Measurements from ENCODE around the gene UGT1A1.

UGT1A1 gene

GRCh38 chr2:233758849-233759248, 1.2 kb upstream of the UGT1A1 start:
- DNase-seq = no peak

GRCh38 chr2:233761040-233761769, 1.1 kb downstream of the UGT1A1 start:
- no peak for DNase-seq

GRCh38 chr2:233764264-233764663, 4.2 kb downstream of the UGT1A1 start:
- no peak for DNase-seq

DNA sequence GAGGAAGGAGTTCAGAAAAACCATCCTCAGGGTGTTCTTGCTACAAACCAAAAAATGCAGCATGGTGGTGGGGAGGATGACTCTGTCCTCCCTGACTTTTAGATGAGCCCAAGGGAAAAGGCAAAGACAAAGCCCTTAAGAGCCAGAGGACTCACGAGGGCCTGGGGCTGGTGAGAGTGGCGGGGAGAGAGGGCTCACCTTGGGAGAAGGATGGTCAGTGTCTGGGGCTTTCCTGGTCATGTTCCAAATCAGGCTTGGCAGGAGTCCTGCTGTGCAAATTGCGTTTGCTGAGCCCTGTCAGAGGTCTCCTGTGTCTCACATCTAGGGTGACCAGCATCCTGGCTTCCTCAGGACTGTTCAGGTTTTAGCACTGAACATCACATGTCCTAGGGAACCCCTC, 4.7 kb downstream of the UGT1A1 start:
- no peak for DNase-seq

DNA sequence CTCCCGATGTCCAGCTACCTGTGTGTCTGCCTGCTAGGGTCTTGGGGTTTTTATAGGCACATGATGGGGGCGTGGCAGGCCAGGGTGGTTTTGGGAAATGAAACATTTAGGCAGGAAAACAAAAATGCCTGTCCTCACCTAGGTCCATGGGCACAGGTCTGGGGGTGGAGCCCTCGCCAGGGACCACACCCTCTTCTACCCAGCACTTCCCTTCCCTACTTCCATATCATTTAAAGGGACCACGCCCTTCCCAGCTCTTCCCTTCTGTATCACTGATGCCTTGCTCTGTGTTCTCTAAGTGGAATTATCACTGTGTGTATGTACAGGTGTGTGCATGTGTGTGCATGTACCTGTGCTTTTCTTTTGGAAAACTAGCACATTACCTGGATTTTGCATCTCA, 6.3 kb downstream of the UGT1A1 start:
- DNase-seq = no peak

- DNase-seq = no peak
These were observed 8.0 kb downstream of the UGT1A1 start for GRCh38 chr2:233768076-233768475.

- DNase-seq = no peak
These were observed 9.2 kb downstream of the UGT1A1 start for GRCh38 chr2:233769260-233769659.

DNA sequence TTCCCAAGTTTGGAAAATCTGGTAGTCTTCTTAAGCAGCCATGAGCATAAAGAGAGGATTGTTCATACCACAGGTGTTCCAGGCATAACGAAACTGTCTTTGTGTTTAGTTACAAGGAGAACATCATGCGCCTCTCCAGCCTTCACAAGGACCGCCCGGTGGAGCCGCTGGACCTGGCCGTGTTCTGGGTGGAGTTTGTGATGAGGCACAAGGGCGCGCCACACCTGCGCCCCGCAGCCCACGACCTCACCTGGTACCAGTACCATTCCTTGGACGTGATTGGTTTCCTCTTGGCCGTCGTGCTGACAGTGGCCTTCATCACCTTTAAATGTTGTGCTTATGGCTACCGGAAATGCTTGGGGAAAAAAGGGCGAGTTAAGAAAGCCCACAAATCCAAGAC, 12.1 kb downstream of the UGT1A1 start:
- DNase-seq = no peak

DNA sequence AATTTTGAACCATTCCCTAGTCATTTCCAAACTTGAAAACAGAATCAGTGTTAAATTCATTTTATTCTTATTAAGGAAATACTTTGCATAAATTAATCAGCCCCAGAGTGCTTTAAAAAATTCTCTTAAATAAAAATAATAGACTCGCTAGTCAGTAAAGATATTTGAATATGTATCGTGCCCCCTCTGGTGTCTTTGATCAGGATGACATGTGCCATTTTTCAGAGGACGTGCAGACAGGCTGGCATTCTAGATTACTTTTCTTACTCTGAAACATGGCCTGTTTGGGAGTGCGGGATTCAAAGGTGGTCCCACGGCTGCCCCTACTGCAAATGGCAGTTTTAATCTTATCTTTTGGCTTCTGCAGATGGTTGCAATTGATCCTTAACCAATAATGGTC, 12.5 kb downstream of the UGT1A1 start:
- no peak for DNase-seq

GRCh38 chr2:233773854-233774253, 13.8 kb downstream of the UGT1A1 start:
- DNase-seq = no peak

DNA sequence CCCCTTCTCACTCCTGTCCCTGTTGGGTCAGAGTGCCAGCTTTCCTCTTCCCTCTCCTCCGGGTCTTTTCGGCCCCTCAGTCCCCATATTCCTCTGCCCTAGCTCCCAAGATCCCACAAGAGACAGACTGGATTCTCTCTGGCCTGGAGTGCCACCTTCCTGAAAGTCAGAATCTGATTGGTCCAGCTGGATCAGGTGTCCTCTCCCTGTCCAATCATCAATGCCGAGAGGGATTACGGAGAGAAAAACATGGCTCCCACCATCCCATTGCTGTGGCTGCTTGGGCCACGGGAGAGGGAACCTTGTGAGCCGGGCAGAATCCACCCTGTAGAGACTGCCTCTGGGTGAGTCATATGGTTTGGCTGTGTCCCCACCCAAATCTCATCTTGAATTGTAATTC, 15.3 kb downstream of the UGT1A1 start:
- no peak for DNase-seq

- DNase-seq = no peak
These were observed 18.0 kb downstream of the UGT1A1 start, which contains the start of gene MROH2A for GRCh38 chr2:233778030-233778429. Gene MROH2A, plus strand, starts transcription at chr2:233778330. Its CDS starts 1,029 bp downstream, at chr2:233779359.

- DNase-seq = no peak
These were observed 19.7 kb downstream of the UGT1A1 start for GRCh38 chr2:233779722-233780121.

DNA sequence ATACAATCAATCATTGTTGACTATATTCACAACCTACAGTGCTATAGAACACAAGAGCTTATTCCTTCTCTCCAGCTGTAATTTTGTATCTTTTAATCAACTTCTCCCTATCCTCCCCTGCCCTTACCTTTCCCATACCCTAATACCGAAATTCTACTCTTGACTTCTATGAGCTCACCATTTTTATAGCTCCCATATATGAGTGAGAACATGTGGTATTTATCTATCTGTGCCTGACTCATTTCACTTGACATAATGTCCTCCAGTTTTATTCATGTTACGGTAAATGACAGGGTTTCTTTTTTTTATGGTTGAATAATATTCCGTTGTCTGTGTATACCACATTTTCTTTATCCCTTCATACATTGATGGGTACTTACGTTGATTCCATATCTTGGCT, 20.7 kb downstream of the UGT1A1 start:
- DNase-seq = no peak

DNA sequence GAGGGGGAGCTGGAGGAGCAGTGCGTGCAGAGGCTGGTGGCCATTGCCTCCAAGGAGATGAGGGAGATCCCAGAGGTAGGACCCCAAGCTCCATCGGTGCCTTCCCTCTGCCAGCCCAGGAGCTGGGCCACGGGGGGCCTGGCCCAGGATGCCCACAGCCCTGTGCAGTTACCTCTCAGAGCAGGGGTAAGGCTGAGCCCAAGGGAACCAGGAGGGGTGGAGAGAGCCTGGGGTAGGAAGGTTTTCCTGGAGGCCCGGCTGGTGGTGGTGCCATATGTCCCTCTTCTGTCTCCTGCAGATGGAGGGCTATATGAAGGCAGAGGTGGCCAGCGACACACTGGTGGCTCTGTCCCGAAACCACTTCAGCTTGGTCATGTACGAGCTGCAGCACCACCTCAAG, 29.5 kb downstream of the UGT1A1 start:
- DNase-seq = no peak

DNA sequence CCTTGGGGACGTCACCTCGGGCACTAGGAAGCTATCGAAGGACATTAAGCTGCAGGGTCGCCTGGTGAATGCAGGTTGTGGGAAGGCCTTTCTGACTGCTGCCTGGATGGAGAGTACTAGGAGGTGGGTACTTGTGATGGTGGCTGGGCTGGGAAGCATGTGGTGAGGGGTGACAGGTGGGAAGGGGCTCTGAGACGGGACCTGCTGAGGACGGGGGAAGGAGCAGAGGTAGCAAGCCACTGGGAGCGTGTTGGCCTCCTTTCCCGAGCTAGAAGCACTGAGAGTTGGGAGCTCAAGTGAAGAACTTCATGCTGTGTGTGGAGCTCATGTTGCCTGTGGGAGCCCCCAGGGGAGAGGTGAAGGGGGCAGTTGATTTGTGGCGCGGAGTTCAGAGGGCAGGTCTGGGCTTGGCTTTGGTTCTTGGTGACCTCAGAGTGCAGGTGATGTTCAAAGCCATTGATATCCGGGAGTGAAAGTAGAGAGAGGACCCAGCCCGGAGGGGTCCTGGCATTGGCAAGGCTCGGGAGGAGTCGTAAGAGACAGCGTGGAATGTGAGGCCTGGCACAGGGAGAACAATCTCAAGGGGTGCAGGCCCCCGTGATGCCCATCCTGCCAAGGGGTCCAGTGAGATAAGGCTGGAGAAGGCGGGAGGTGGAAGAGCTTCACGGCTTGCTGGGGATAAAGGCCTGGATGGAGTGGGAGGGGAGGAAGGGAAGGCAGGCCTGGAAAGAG, 31.2 kb downstream of the UGT1A1 start:
- DNase-seq = no peak

DNA sequence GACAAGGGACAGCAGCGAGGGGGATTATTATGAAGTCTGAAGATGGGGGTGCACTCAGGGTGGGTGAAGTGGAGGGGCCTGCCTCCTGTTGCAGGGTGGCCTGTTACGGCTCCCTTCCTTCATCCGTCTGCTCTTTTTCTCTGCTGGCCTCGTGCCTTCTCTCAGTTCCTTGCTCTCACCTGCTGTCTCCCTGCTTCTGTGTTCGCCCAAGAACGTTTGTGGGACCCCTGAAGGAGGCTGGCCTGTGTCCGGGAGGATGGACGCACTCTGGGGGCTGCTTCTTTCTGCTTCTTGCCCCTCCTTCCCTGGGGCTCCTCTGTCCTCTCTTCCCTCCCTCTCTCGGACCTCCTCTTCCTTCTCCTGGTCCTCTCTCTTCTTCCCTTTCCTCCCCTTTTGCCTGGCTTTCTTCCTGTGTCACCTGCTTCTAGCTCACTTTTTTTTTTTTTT, 31.8 kb downstream of the UGT1A1 start:
- peak; percentile 54 for DNase-seq

- DNase-seq = no peak
These were observed 32.6 kb downstream of the UGT1A1 start for GRCh38 chr2:233792720-233793119.

GRCh38 chr2:233793465-233794127, 33.5 kb downstream of the UGT1A1 start:
- DNase-seq = peak; percentile 49

DNA sequence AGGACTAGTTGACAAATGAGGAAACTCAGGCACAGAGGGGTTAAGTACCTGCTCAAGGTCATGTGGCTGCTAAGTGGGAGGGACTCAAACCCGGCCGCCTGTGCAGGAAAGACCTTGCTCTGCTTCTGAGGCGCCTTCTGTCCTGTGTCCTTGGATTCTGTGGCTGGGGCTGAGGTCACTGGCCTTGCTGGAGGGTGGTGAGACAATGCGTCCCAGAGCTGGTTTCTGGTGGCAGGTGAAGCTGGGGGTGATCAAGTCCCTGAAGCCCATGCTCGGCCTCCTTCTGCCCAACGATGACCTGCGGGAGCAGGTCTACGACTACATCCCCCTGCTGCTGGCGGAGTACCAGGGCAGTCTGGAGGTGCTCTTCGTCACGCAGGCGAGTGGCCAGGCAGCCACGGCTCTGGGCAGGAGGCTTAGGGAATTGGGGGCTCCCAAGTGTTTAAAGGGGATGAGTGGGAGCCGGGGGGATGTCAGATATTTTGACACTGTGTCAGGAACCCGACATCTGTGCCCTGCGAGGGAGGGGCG, 34.1 kb downstream of the UGT1A1 start:
- DNase-seq = peak; percentile 57

GRCh38 chr2:233795735-233796171, 35.7 kb downstream of the UGT1A1 start:
- DNase-seq = no peak

GRCh38 chr2:233796254-233796653, 36.2 kb downstream of the UGT1A1 start:
- DNase-seq = no peak

- DNase-seq = no peak
These were observed 38.4 kb downstream of the UGT1A1 start for GRCh38 chr2:233798335-233799086.
